HepG2 (cell line): Measurements from ENCODE around the gene PLVAP. TPM values are rescaled to one million over a fixed set of nuclear protein-coding genes. Genes with fewer than 3 reads are reported as not detected.

Experiments used
- GLMP ChIP-seq: sonication (generic); formaldehyde crosslinking; IDR thresholded peaks from 2 replicates; pipeline ENCODE4 v1.9.0; 2021; ENCODE audit warnings: missing genetic modification reagents, mild to moderate bottlenecking, borderline replicate concordance
- HNRNPL ChIP-seq: fragments of 200-400 bp; formaldehyde crosslinking; IDR thresholded peaks from 2 replicates; pipeline ENCODE4 v1.6.1; 2017; ENCODE audit warnings: mild to moderate bottlenecking, low read depth, low read length
- HNRNPUL1 ChIP-seq: fragments of 200-400 bp; formaldehyde crosslinking; IDR thresholded peaks from 2 replicates; pipeline ENCODE4 v1.6.1; 2017; ENCODE audit warnings: low read depth, mild to moderate bottlenecking, low read length, moderate library complexity
- HOXA3 ChIP-seq: sonication (generic); formaldehyde crosslinking; IDR thresholded peaks from 2 replicates; pipeline ENCODE4 v1.5.0; 2020; ENCODE audit warnings: missing genetic modification reagents
- KAT7 ChIP-seq: IDR thresholded peaks from 2 replicates; pipeline ENCODE4 v1.6.1; 2018; ENCODE audit warnings: borderline replicate concordance, missing compliant biosample characterization
- MBD4 ChIP-seq: IDR thresholded peaks from 2 replicates; pipeline ENCODE4 v1.6.1; 2012; ENCODE audit warnings: low read length, inconsistent platforms, borderline replicate concordance
- MXI1 ChIP-seq: IDR thresholded peaks from 3 replicates; pipeline ENCODE4 v1.6.1; 2012; ENCODE audit warnings: low read depth, low read length, inconsistent platforms, borderline replicate concordance
- NFRKB ChIP-seq: fragments of 450-650 bp; IDR thresholded peaks from 2 replicates; pipeline ENCODE4 v1.6.1; 2017
- REPIN1 ChIP-seq: sonication (generic); formaldehyde crosslinking; IDR thresholded peaks from 2 replicates; pipeline ENCODE4 v1.8.0; 2022; ENCODE audit warnings: missing genetic modification reagents, low read depth, mild to moderate bottlenecking, borderline replicate concordance
- TAF1 ChIP-seq: sonication (generic); formaldehyde crosslinking; IDR thresholded peaks from 2 replicates; pipeline ENCODE4 v1.4.0; 2020; ENCODE audit warnings: missing genetic modification reagents
- YEATS4 ChIP-seq: sonication (generic); formaldehyde crosslinking; IDR thresholded peaks from 2 replicates; pipeline ENCODE4 v1.4.0; 2020; ENCODE audit warnings: missing genetic modification reagents, borderline replicate concordance
- ZFP82 ChIP-seq: sonication (generic); formaldehyde crosslinking; IDR thresholded peaks from 2 replicates; pipeline ENCODE4 v1.5.1; 2020; ENCODE audit warnings: mild to moderate bottlenecking, missing genetic modification reagents, borderline replicate concordance
- ZNF180 ChIP-seq: sonication (generic); formaldehyde crosslinking; IDR thresholded peaks from 2 replicates; pipeline ENCODE4 v1.4.0; 2020; ENCODE audit warnings: low read depth, missing genetic modification reagents, borderline replicate concordance
- ZNF597 ChIP-seq: sonication (generic); formaldehyde crosslinking; IDR thresholded peaks from 2 replicates; pipeline ENCODE4 v1.5.0; 2020; ENCODE audit warnings: missing genetic modification reagents
- ZNF724P ChIP-seq: sonication (generic); formaldehyde crosslinking; IDR thresholded peaks from 2 replicates; pipeline ENCODE4 v1.8.0; 2022; ENCODE audit warnings: missing genetic modification reagents, borderline replicate concordance
- polyA plus RNA-seq, 8 experiments: library from polyadenylated mRNA; depleted of rRNA in 3 of 8; stranded (reverse) in 7 of 8; unstranded in 1 of 8; fragments of >200 nt; fragmentation: Illumina TruSeq in 4 of 8; extraction: Trizol in 4 of 8; gene quantifications; 2 replicates each; pipeline versions ENCODE4 v1.2.1 to v1.2.3, GENCODE V29; 2011 to 2016; ENCODE audit warnings: low read depth in 4 of 8, missing spikeins in 1 of 8, mixed read lengths in 1 of 8; ENCODE audit not compliant: insufficient read depth in 1 of 8
- total RNA-seq, 5 experiments: library from RNA; depleted of rRNA; stranded (reverse); fragments of >200 nt; fragmentation: Illumina TruSeq; extraction: Trizol; gene quantifications; 2 replicates each; pipeline ENCODE4 v1.2.3, GENCODE V29; 2016; ENCODE audit warnings: low read depth in 1 of 5
- TF ChIP-seq, protein P1 (sequence below): sonication (generic); formaldehyde crosslinking; IDR thresholded peaks from 2 replicates; pipeline ENCODE4 v1.4.0; 2020; ENCODE audit warnings: missing genetic modification reagents
- TF ChIP-seq, protein P2 (sequence below): sonication (generic); formaldehyde crosslinking; IDR thresholded peaks from 2 replicates; pipeline ENCODE4 v1.8.0; 2022; ENCODE audit warnings: missing genetic modification reagents, mild to moderate bottlenecking, moderate library complexity, borderline replicate concordance
- TF ChIP-seq, protein P3 (sequence below): sonication (generic); formaldehyde crosslinking; IDR thresholded peaks from 2 replicates; pipeline ENCODE4 v1.8.0; 2022; ENCODE audit warnings: mild to moderate bottlenecking, missing genetic modification reagents, moderate library complexity
- TF ChIP-seq, protein P4 (sequence below): IDR thresholded peaks from 2 replicates; pipeline ENCODE4 v1.6.1; 2016; ENCODE audit warnings: low read depth

PLVAP gene
- total and polyA plus RNA-seq, 2 of the 13 experiments (the other 11 are each of a cell fraction or from before 2014, with no cell fraction given): 0.26 TPM; not detected in 1

GRCh38 chr19:17419621-17420474 lies 42.7 kb upstream of the PLVAP start, which contains the start of gene MVB12A (continued):
- TF ChIP-seq, protein P1, sequence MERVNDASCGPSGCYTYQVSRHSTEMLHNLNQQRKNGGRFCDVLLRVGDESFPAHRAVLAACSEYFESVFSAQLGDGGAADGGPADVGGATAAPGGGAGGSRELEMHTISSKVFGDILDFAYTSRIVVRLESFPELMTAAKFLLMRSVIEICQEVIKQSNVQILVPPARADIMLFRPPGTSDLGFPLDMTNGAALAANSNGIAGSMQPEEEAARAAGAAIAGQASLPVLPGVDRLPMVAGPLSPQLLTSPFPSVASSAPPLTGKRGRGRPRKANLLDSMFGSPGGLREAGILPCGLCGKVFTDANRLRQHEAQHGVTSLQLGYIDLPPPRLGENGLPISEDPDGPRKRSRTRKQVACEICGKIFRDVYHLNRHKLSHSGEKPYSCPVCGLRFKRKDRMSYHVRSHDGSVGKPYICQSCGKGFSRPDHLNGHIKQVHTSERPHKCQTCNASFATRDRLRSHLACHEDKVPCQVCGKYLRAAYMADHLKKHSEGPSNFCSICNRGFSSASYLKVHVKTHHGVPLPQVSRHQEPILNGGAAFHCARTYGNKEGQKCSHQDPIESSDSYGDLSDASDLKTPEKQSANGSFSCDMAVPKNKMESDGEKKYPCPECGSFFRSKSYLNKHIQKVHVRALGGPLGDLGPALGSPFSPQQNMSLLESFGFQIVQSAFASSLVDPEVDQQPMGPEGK (CRISPR knock-in tag): 0 out of 2 replicates have a peak, but pooled peaks have one; percentile 34
- TF ChIP-seq, protein P2, sequence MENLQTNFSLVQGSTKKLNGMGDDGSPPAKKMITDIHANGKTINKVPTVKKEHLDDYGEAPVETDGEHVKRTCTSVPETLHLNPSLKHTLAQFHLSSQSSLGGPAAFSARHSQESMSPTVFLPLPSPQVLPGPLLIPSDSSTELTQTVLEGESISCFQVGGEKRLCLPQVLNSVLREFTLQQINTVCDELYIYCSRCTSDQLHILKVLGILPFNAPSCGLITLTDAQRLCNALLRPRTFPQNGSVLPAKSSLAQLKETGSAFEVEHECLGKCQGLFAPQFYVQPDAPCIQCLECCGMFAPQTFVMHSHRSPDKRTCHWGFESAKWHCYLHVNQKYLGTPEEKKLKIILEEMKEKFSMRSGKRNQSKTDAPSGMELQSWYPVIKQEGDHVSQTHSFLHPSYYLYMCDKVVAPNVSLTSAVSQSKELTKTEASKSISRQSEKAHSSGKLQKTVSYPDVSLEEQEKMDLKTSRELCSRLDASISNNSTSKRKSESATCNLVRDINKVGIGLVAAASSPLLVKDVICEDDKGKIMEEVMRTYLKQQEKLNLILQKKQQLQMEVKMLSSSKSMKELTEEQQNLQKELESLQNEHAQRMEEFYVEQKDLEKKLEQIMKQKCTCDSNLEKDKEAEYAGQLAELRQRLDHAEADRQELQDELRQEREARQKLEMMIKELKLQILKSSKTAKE (CRISPR knock-in tag): no peak
- TF ChIP-seq GLMP (CRISPR knock-in tag) (no peak), KAT7 (CRISPR knock-in tag) (no peak), HNRNPUL1 (no peak), MXI1 (peak; percentile 70; the same call in 1 of the 3 replicates), REPIN1 (peak; percentile 36; the same call in 1 of the 2 replicates), YEATS4 (CRISPR knock-in tag) (peak; percentile 61; the same call in 1 of the 2 replicates), ZNF597 (CRISPR knock-in tag) (no peak), NFRKB (no peak), HOXA3 (CRISPR knock-in tag) (peak; percentile 98), MBD4 (no peak), ZNF180 (CRISPR knock-in tag) (no peak), HNRNPL (no peak), ZFP82 (CRISPR knock-in tag) (peak; percentile 62; the same call in 1 of the 2 replicates), ZNF724P (CRISPR knock-in tag) (no peak), TAF1 (CRISPR knock-in tag) (peak; percentile 59)
- TF ChIP-seq, protein P3, sequence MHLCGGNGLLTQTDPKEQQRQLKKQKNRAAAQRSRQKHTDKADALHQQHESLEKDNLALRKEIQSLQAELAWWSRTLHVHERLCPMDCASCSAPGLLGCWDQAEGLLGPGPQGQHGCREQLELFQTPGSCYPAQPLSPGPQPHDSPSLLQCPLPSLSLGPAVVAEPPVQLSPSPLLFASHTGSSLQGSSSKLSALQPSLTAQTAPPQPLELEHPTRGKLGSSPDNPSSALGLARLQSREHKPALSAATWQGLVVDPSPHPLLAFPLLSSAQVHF (CRISPR knock-in tag): no peak
- TF ChIP-seq, protein P4, sequence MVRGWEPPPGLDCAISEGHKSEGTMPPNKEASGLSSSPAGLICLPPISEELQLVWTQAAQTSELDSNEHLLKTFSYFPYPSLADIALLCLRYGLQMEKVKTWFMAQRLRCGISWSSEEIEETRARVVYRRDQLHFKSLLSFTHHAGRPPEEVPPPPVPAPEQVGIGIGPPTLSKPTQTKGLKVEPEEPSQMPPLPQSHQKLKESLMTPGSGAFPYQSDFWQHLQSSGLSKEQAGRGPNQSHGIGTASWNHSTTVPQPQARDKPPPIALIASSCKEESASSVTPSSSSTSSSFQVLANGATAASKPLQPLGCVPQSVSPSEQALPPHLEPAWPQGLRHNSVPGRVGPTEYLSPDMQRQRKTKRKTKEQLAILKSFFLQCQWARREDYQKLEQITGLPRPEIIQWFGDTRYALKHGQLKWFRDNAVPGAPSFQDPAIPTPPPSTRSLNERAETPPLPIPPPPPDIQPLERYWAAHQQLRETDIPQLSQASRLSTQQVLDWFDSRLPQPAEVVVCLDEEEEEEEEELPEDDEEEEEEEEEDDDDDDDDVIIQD (CRISPR knock-in tag): no peak
